ENCODE measurements around the gene HSPE1. TPM values are rescaled to one million over a fixed set of nuclear protein-coding genes. Genes with fewer than 3 reads are reported as not detected.

The HSPE1 gene
- total RNA-seq, 1 experiment from 2014 or later = 278 TPM

- TF ChIP-seq REST (IDR thresholded peaks at IDR 0.05; ENCODE audit: insufficient read depth in 1 of 2, low read depth in 2 of 2, low read length in 1 of 2) = no peak
- no peak for TF ChIP-seq CTCF (IDR thresholded peaks at IDR 0.05)
- no peak for TF ChIP-seq POLR2AphosphoS5 (IDR thresholded peaks at IDR 0.05; ENCODE audit: low read depth, low read length)
- no peak for TF ChIP-seq TCF7L2 (IDR thresholded peaks at IDR 0.05; ENCODE audit: low read depth, low read length)
- TF ChIP-seq SIN3A (IDR thresholded peaks at IDR 0.05; ENCODE audit: borderline replicate concordance, insufficient read depth, low read depth, low read length) = no peak
- intact Hi-C loops (cut with micrococcal nuclease; ENCODE audit: unreplicated experiment) (no loop called here), in situ Hi-C loops (cut with HindIII; ENCODE audit: low pct_unique_long_range_greater_than_20kb, low sequenced_read_pairs) (no loop called here)
- ATAC-seq (no peak), DNase-seq (ENCODE audit: low read depth, low spot score) (no peak)
- Histone ChIP-seq H3K4me1 (ENCODE audit: control insufficient read depth, insufficient read depth, low read length) (no peaks in the 10 kb centered on the region), H3K36me3 (ENCODE audit: control insufficient read depth, insufficient read depth, low read length) (peaks cover 41% of the 10 kb centered on the region), H3K9me3 (ENCODE audit: control insufficient read depth, insufficient read depth, low read depth, low read length) (no peaks in the 10 kb centered on the region; the same call in 1 of the 2 replicates), H3K27me3 (ENCODE audit: control insufficient read depth, insufficient read depth, low read length) (no peaks in the 10 kb centered on the region), H3K4me3 (ENCODE audit: low read depth in 2 of 2, low read length in 2 of 2) (no peak overlapping the region), H3K27ac (ENCODE audit: low read length) (no peak overlapping the region)
- POLR2A ChIA-PET = no interaction called here
- CTCF ChIA-PET = no interaction called here
- no TSS peak for BruUV-seq (replicated peaks)
Measured at GRCh38 chr2:197487385-197487784, 12.8 kb upstream of the HSPE1 start.

GRCh38 chr2:197495433-197496134 is 4.6 kb upstream of the HSPE1 start:
- ChIA-PET POLR2A (interaction anchor here (0.9 kb wide), 1 partner anchor 61 kb away, joined by 3 read pairs; the partner anchor contains the start of gene SF3B1), CTCF (no interaction called here)
- DNase-seq (ENCODE audit: low read depth, low spot score) (no peak), ATAC-seq (no peak)
- intact Hi-C loops (cut with micrococcal nuclease; ENCODE audit: unreplicated experiment) (no loop called here), in situ Hi-C loops (cut with HindIII; ENCODE audit: low pct_unique_long_range_greater_than_20kb, low sequenced_read_pairs) (no loop called here)
- TF ChIP-seq CTCF (IDR thresholded peaks at IDR 0.05) (no peak), POLR2AphosphoS5 (IDR thresholded peaks at IDR 0.05; ENCODE audit: low read depth, low read length) (no peak), REST (IDR thresholded peaks at IDR 0.05; ENCODE audit: insufficient read depth in 1 of 2, low read depth in 2 of 2, low read length in 1 of 2) (no peak), TCF7L2 (IDR thresholded peaks at IDR 0.05; ENCODE audit: low read depth, low read length) (no peak), SIN3A (IDR thresholded peaks at IDR 0.05; ENCODE audit: borderline replicate concordance, insufficient read depth, low read depth, low read length) (no peak)
- H3K4me3 ChIP-seq (ENCODE audit: low read depth in 2 of 2, low read length in 2 of 2) = no peak overlapping the region
- peak overlapping the region; percentile 6; the same call in 1 of the 2 replicates for H3K27ac ChIP-seq (ENCODE audit: low read length)
- H3K4me1 ChIP-seq (ENCODE audit: control insufficient read depth, insufficient read depth, low read length) = peaks cover 24% of the 10 kb centered on the region
- H3K9me3 ChIP-seq (ENCODE audit: control insufficient read depth, insufficient read depth, low read depth, low read length) = no peaks in the 10 kb centered on the region
- H3K36me3 ChIP-seq (ENCODE audit: control insufficient read depth, insufficient read depth, low read length) = peaks cover 73% of the 10 kb centered on the region
- no TSS peak for BruUV-seq (replicated peaks)
- H3K27me3 ChIP-seq (ENCODE audit: control insufficient read depth, insufficient read depth, low read length) = no peaks in the 10 kb centered on the region
